Psoas muscle (tissue), 8 donors: ENCODE results near the gene PREX1. TPM values are rescaled to one million over a fixed set of nuclear protein-coding genes. Genes with fewer than 3 reads are reported as not detected.

Experiments used
- ATAC-seq, 4 donors: fragments of 200-7000 bp; cut with Tn5 transposase; one replicate each; pipeline ENCODE4 v1.9.1; 2020; ENCODE audit warnings: moderate library complexity in 3 of 4, mild to moderate bottlenecking in 2 of 4
- DNase-seq, 2 donors: peaks; one replicate each; pipeline ENCODE4 v3.0.0-alpha.2; 2020
- H3K27ac ChIP-seq: fragments of 200-600 bp; one replicate; pipeline ENCODE4 v1.8.0; 2022
- H3K27me3 ChIP-seq, 3 donors: fragments of 200-600 bp in 1 of 3; one replicate each; pipeline versions ENCODE4 v1.6.1 to v1.8.0; 2013 to 2022; ENCODE audit warnings: low read length in 2 of 3, mild to moderate bottlenecking in 2 of 3, moderate library complexity in 1 of 3; ENCODE audit not compliant: insufficient read depth in 3 of 3
- H3K36me3 ChIP-seq, 2 donors: fragments of 200-600 bp in 1 of 2; one replicate each; pipeline versions ENCODE4 v1.6.1 to v1.8.0; 2013 to 2022; ENCODE audit warnings: low read depth in 1 of 2, mild to moderate bottlenecking in 1 of 2, moderate library complexity in 1 of 2; ENCODE audit not compliant: insufficient read depth in 1 of 2
- H3K4me1 ChIP-seq: fragments of 200-600 bp; one replicate; pipeline ENCODE4 v1.8.0; 2022
- H3K4me3 ChIP-seq: fragments of 200-600 bp; one replicate; pipeline ENCODE4 v1.8.0; 2022; ENCODE audit warnings: mild to moderate bottlenecking
- H3K9me3 ChIP-seq: fragments of 200-600 bp; one replicate; pipeline ENCODE4 v1.8.0; 2022
- CTCF ChIP-seq: fragments of 200-600 bp; IDR thresholded peaks from one replicate; pipeline ENCODE4 v1.8.0; 2022; ENCODE audit warnings: antibody characterized with exemption
- WGBS, 3 donors: extraction: QIAGEN DNeasy Blood & Tissue Kit; methylation state at CpG; one replicate each; pipeline versions ENCODE4 v1.1.6 to v1.1.7; 2013; 5-methylcytosine and 5-hydroxymethylcytosine counted together
- intact Hi-C, 2 donors: fragments of 100-400 bp; cut with DNase I; formaldehyde crosslinking; loops; one replicate each; pipeline versions ENCODE4 v1.11.0 to v1.14.2; 2022
- polyA plus RNA-seq, 3 donors: library from polyadenylated mRNA; stranded (reverse); fragments of 200-250 nt; gene quantifications; one replicate each; pipeline ENCODE4 v1.2.3, GENCODE V29; 2013
- total RNA-seq, 4 donors: library from RNA; stranded (reverse); fragmentation: NEBNext Ultra II Directional in 2 of 4; extraction: Animal tissue kit (Norgen Biotek cat#: 25700) in 2 of 4; gene quantifications; one replicate each; pipeline versions ENCODE4 v1.2.1 to v1.2.4, GENCODE V29; 2021 to 2023
- donor health status: healthy with polysubstance abuse.
- donor health status: DM: no; HTN: no; CAD: no; lungs with moderate emphysema.
- donor health status: Bipolar disorder and iron deficiency.
- donor health status: healthy.
- donor health status: DM: yes; HTN: yes; CAD: no.
- donor health status: DM: no; HTN: no; CAD: no.
- donor health status: DM: no; HTN: no; CAD: no.
- donor health status: DM: yes; HTN: yes; CAD: no.

PREX1 gene
- total and polyA plus RNA-seq, 7 donors, result 2.5 to 8.3 (median 5.3) TPM

GRCh38 chr20:48661575-48662455 lies 166.0 kb downstream of the PREX1 start:
- DNase-seq (no peak), ATAC-seq (no peak)
- Histone ChIP-seq H3K36me3 (no peaks in the 10 kb centered on the region), H3K9me3 (peaks cover 9% of the 10 kb centered on the region), H3K4me3 (no peak overlapping the region), H3K27ac (no peak overlapping the region), H3K4me1 (no peaks in the 10 kb centered on the region), H3K27me3 (no peaks in the 10 kb centered on the region)
- no peak for TF ChIP-seq CTCF
- intact Hi-C loops, result no loop called here
- WGBS, 3 donors, result 76 to 83% (median 80%) methylated on average over 14 of the region's 14 CpGs

- H3K36me3 ChIP-seq, result no peaks in the 10 kb centered on the region
- ATAC-seq, result no peak
Measured at GRCh38 chr20:48660788-48661187, 167.0 kb downstream of the PREX1 start.

GRCh38 chr20:48659858-48660257 lies 167.9 kb downstream of the PREX1 start:
- Histone ChIP-seq H3K36me3 (peaks cover 0 to 3% of the 10 kb centered on the region in 2 donors), H3K9me3 (peaks cover 9% of the 10 kb centered on the region), H3K4me3 (no peak overlapping the region), H3K27me3 (no peaks in the 10 kb centered on the region), H3K4me1 (no peaks in the 10 kb centered on the region), H3K27ac (no peak overlapping the region)
- no peak for TF ChIP-seq CTCF
- intact Hi-C loops, result no loop called here
- no peak for ATAC-seq
- WGBS, 3 donors, result 54 to 71% (median 60%) methylated on average over 8 of the region's 8 CpGs
- no peak for DNase-seq

More at GRCh38 chr20:48660788-48661187, 167.0 kb downstream of the PREX1 start:
- no peak overlapping the region for H3K4me3 ChIP-seq
- intact Hi-C loops, result no loop called here
- no peak for TF ChIP-seq CTCF
- no peaks in the 10 kb centered on the region for H3K27me3 ChIP-seq
- no peak overlapping the region for H3K27ac ChIP-seq
- WGBS, 3 donors, result 97 to 100% (median 98%) methylated on average over 9 of the region's 9 CpGs
- DNase-seq, result no peak
- peaks cover 9% of the 10 kb centered on the region for H3K9me3 ChIP-seq
- no peaks in the 10 kb centered on the region for H3K4me1 ChIP-seq

GRCh38 chr20:48658505-48658904 lies 169.3 kb downstream of the PREX1 start:
- intact Hi-C loops, result no loop called here
- no peak for TF ChIP-seq CTCF
- no peaks in the 10 kb centered on the region for H3K4me1 ChIP-seq
- peaks cover 9% of the 10 kb centered on the region for H3K9me3 ChIP-seq
- 87 to 89% (median 89%) methylated on average over 8 of the region's 8 CpGs for WGBS, 3 donors
- H3K27me3 ChIP-seq, result no peaks in the 10 kb centered on the region
- no peak overlapping the region for H3K27ac ChIP-seq
- DNase-seq, result no peak
- no peak for ATAC-seq
- H3K36me3 ChIP-seq, result peaks cover 0 to 13% of the 10 kb centered on the region in 2 donors
- H3K4me3 ChIP-seq, result no peak overlapping the region

GRCh38 chr20:48658198-48658476 lies 169.7 kb downstream of the PREX1 start:
- Histone ChIP-seq H3K4me3 (no peak overlapping the region), H3K4me1 (no peaks in the 10 kb centered on the region), H3K36me3 (peaks cover 0 to 13% of the 10 kb centered on the region in 2 donors), H3K27ac (no peak overlapping the region), H3K9me3 (peaks cover 9% of the 10 kb centered on the region), H3K27me3 (no peaks in the 10 kb centered on the region)
- no peak for DNase-seq
- WGBS, 3 donors, result 82 to 92% (median 90%) methylated on average over 9 of the region's 9 CpGs
- TF ChIP-seq CTCF, result no peak
- peak in 1 of 4 donors; percentile 13 for ATAC-seq
- intact Hi-C loops, result no loop called here
